ENCODE data around the gene SPTSSA.

DNA sequence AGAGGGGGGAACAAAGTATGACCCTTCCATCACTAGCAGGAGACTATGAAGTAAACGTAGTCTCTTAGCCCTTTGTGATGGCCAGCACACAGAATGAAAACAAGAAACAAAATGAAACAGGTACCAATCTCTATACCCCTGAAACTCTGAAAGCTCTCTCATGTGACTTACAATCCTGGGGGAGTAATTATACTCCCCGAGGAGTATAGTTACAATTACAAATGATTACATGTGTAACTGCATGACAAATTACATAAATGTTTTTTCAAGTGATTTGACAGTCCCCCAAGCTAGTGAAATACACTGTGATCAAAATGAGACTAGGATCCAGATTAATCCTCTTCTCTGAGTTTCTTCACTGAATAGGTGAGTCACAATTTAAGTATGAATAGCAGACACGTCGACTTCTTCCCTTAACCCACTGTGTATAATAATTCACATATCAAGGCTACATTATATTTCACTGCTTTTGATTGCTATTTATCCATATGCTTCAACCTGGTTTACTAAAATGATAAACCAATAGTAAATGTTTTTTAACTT is 74.0 kb downstream of the SPTSSA start:
- TF ChIP-seq CTCF (IDR thresholded peaks at IDR 0.05) = no peak
- no peak for TF ChIP-seq POLR2A (IDR thresholded peaks at IDR 0.05)
- no peak for TF ChIP-seq EP300 (IDR thresholded peaks at IDR 0.05)
- no peak for TF ChIP-seq POLR2AphosphoS5 (IDR thresholded peaks at IDR 0.05)
